H9 (cell line): Measurements from ENCODE around the gene SMAD3. TPM values are rescaled to one million over a fixed set of nuclear protein-coding genes. Genes with fewer than 3 reads are reported as not detected.

Experiments used
- DNase-seq: peaks from one replicate; pipeline ENCODE4 v3.0.0-alpha.2; 2017
- H2AFZ ChIP-seq: one replicate; pipeline ENCODE4 v1.6.1; 2013; ENCODE audit warnings: mild to moderate bottlenecking, low read length, control low read depth, moderate library complexity
- H2AK5ac ChIP-seq: 2 replicates; pipeline ENCODE4 v1.6.1; 2013; ENCODE audit warnings: low read length, control low read depth, mixed read lengths; ENCODE audit not compliant: insufficient read length
- H2BK120ac ChIP-seq: one replicate; pipeline ENCODE4 v1.6.1; 2013; ENCODE audit warnings: low read depth, mild to moderate bottlenecking, low read length, control low read depth, inconsistent platforms; ENCODE audit not compliant: poor library complexity, severe bottlenecking
- H2BK12ac ChIP-seq: 2 replicates; pipeline ENCODE4 v1.6.1; 2013; ENCODE audit warnings: low read length, control low read depth, mixed read lengths, low read depth; ENCODE audit not compliant: insufficient read length
- H2BK15ac ChIP-seq: 2 replicates; pipeline ENCODE4 v1.6.1; 2013; ENCODE audit warnings: low read depth, low read length, control low read depth
- H2BK20ac ChIP-seq: one replicate; pipeline ENCODE4 v1.6.1; 2013; ENCODE audit warnings: low read depth, mild to moderate bottlenecking, low read length, control low read depth, inconsistent platforms; ENCODE audit not compliant: poor library complexity, severe bottlenecking
- H2BK5ac ChIP-seq: 2 replicates; pipeline ENCODE4 v1.6.1; 2013; ENCODE audit warnings: low read length, control low read depth, mixed read lengths; ENCODE audit not compliant: insufficient read length
- H3K14ac ChIP-seq: 2 replicates; pipeline ENCODE4 v1.6.1; 2013; ENCODE audit warnings: low read length, control low read depth; ENCODE audit not compliant: insufficient read depth
- H3K18ac ChIP-seq: 2 replicates; pipeline ENCODE4 v1.6.1; 2013; ENCODE audit warnings: low read depth, mild to moderate bottlenecking, mixed read lengths, low read length, control low read depth; ENCODE audit not compliant: insufficient read length
- H3K23ac ChIP-seq: 2 replicates; pipeline ENCODE4 v1.6.1; 2013; ENCODE audit warnings: low read length, control low read depth, mixed read lengths, low read depth; ENCODE audit not compliant: insufficient read length
- H3K23me2 ChIP-seq: 2 replicates; pipeline ENCODE4 v1.6.1; 2013; ENCODE audit warnings: low read depth, mild to moderate bottlenecking, mixed read lengths, low read length, control low read depth; ENCODE audit not compliant: insufficient read length, poor library complexity, severe bottlenecking
- H3K27ac ChIP-seq: 2 replicates; pipeline ENCODE4 v1.5.1; 2013; ENCODE audit warnings: low read length, control low read depth, mixed read lengths, low read depth; ENCODE audit not compliant: insufficient read length
- H3K27me3 ChIP-seq: 2 replicates; pipeline ENCODE4 v1.6.1; 2013; ENCODE audit warnings: low read length, control low read depth, inconsistent platforms; ENCODE audit not compliant: insufficient read depth
- H3K4ac ChIP-seq: 2 replicates; pipeline ENCODE4 v1.6.1; 2013; ENCODE audit warnings: low read depth, mild to moderate bottlenecking, control low read depth, inconsistent platforms, low read length, moderate library complexity
- H3K4me1 ChIP-seq: 2 replicates; pipeline ENCODE4 v1.6.1; 2013; ENCODE audit warnings: low read length, control low read depth, inconsistent platforms; ENCODE audit not compliant: insufficient read depth
- H3K4me2 ChIP-seq: 2 replicates; pipeline ENCODE4 v1.6.1; 2013; ENCODE audit warnings: low read length, control low read depth, mixed read lengths; ENCODE audit not compliant: insufficient read length, insufficient read depth
- H3K56ac ChIP-seq: 2 replicates; pipeline ENCODE4 v1.6.1; 2013; ENCODE audit warnings: low read depth, mild to moderate bottlenecking, mixed read lengths, low read length, control low read depth; ENCODE audit not compliant: insufficient read length
- H3K79me1 ChIP-seq: 2 replicates; pipeline ENCODE4 v1.6.1; 2013; ENCODE audit warnings: low read depth, mild to moderate bottlenecking, moderate library complexity, low read length, control low read depth, inconsistent platforms; ENCODE audit not compliant: insufficient read depth, poor library complexity, severe bottlenecking
- H3K79me2 ChIP-seq: 2 replicates; pipeline ENCODE4 v1.6.1; 2013; ENCODE audit warnings: low read length, control low read depth, inconsistent platforms; ENCODE audit not compliant: insufficient read depth
- H3K9ac ChIP-seq: 2 replicates; pipeline ENCODE4 v1.6.1; 2013; ENCODE audit warnings: low read length, control low read depth, mixed read lengths; ENCODE audit not compliant: insufficient read length; ENCODE audit errors: extremely low read depth
- H3K9me3 ChIP-seq: one replicate; pipeline ENCODE4 v1.6.1; 2013; ENCODE audit warnings: low read depth, low read length, inconsistent platforms; ENCODE audit not compliant: control insufficient read depth
- H3T11ph ChIP-seq: one replicate; pipeline ENCODE4 v1.6.1; 2013; ENCODE audit warnings: mild to moderate bottlenecking, low read length, control low read depth, inconsistent platforms
- H4K20me1 ChIP-seq: one replicate; pipeline ENCODE4 v1.6.1; 2013; ENCODE audit not compliant: control insufficient read depth, insufficient read length, insufficient read depth
- H4K5ac ChIP-seq: 2 replicates; pipeline ENCODE4 v1.6.1; 2013; ENCODE audit warnings: low read depth, mild to moderate bottlenecking, mixed read lengths, low read length, control low read depth; ENCODE audit not compliant: insufficient read length
- H4K8ac ChIP-seq: replicated peaks from 2 replicates; pipeline ENCODE4 v1.6.1; 2013; ENCODE audit warnings: low read length, control low read depth, mixed read lengths, low read depth; ENCODE audit not compliant: insufficient read length
- H4K91ac ChIP-seq: 2 replicates; pipeline ENCODE4 v1.6.1; 2013; ENCODE audit warnings: low read depth, mild to moderate bottlenecking, moderate library complexity, mixed read lengths, low read length, control low read depth; ENCODE audit not compliant: insufficient read length
- H3K27ac Mint-ChIP-seq, 3 experiments: 2 replicates in 2 of 3; 3 replicates in 1 of 3; pipeline ENCODE4 v1.8.0; 2020 to 2021; ENCODE audit warnings: mixed read lengths in 3 of 3, mild to moderate bottlenecking in 1 of 3, moderate library complexity in 1 of 3
- H3K27me3 Mint-ChIP-seq: 2 replicates; pipeline ENCODE4 v1.8.0; 2021; ENCODE audit warnings: low read depth, mild to moderate bottlenecking, moderate library complexity, mixed read lengths
- H3K36me3 Mint-ChIP-seq, 3 experiments: 2 replicates in 2 of 3; 3 replicates in 1 of 3; pipeline ENCODE4 v1.8.0; 2020 to 2021; ENCODE audit warnings: low read depth in 3 of 3, mixed read lengths in 3 of 3; ENCODE audit not compliant: insufficient read depth in 1 of 3
- H3K4me1 Mint-ChIP-seq, 2 experiments: 2 replicates each; pipeline ENCODE4 v1.8.0; 2020; ENCODE audit warnings: mixed read lengths in 2 of 2
- H3K4me3 Mint-ChIP-seq, 2 experiments: 2 replicates in 1 of 2; 3 replicates in 1 of 2; pipeline ENCODE4 v1.8.0; 2020 to 2021; ENCODE audit warnings: mild to moderate bottlenecking in 2 of 2, mixed read lengths in 2 of 2, moderate library complexity in 1 of 2
- H3K9me3 Mint-ChIP-seq, 2 experiments: 2 replicates in 1 of 2; 3 replicates in 1 of 2; pipeline ENCODE4 v1.8.0; 2020; ENCODE audit warnings: mild to moderate bottlenecking in 2 of 2, mixed read lengths in 2 of 2, moderate library complexity in 1 of 2
- CTCF ChIP-seq: fragments of 200-600 bp; sonication (generic); conservative IDR thresholded peaks from 3 replicates; pipeline ENCODE4 v1.8.0; 2021; ENCODE audit warnings: antibody characterized with exemption, mild to moderate bottlenecking
- WGBS: extraction: QIAGEN DNeasy Blood & Tissue Kit; methylation state at CpG from one replicate; pipeline ENCODE4 v1.1.7; 2013; ENCODE audit warnings: missing lambda C conversion rate, low lambda C conversion rate, mixed read lengths; ENCODE audit not compliant: insufficient read length; ENCODE audit errors: extremely low coverage; 5-methylcytosine and 5-hydroxymethylcytosine counted together
- total RNA-seq: library from RNA; stranded (reverse); gene quantifications from 2 replicates; pipeline ENCODE4 v1.2.1, GENCODE V29; 2021

SMAD3 gene
- total RNA-seq, 1 experiment from 2014 or later, result 26.7 TPM

GRCh38 chr15:67143646-67144045 lies 78.2 kb downstream of the SMAD3 start:
- Mint-ChIP-seq H3K27me3 (no peaks in the 10 kb centered on the region), H3K27ac (peak overlapping the region in 1 of 3 experiments; percentile 72; a peak in 2 of 7 replicates), H3K4me1 (peaks cover 82 to 85% of the 10 kb centered on the region in 2 experiments), H3K4me3 (no peak overlapping the region), H3K36me3 (no peaks in the 10 kb centered on the region), H3K9me3 (no peaks in the 10 kb centered on the region)
- Histone ChIP-seq H2AK5ac (no peak overlapping the region), H3K4me2 (no peak overlapping the region), H3K27me3 (no peaks in the 10 kb centered on the region), H4K8ac (no peak overlapping the region), H3K27ac (no peak overlapping the region), H3K4me1 (peaks cover 23% of the 10 kb centered on the region; the same call in 1 of the 2 replicates), H2BK5ac (no peak overlapping the region), H3K23me2 (no peaks in the 10 kb centered on the region), H2BK20ac (no peak overlapping the region), H3K56ac (no peak overlapping the region), H2AFZ (no peak overlapping the region), H3K79me2 (no peaks in the 10 kb centered on the region), H4K20me1 (no peaks in the 10 kb centered on the region), H3K79me1 (no peaks in the 10 kb centered on the region), H3T11ph (no peak overlapping the region), H3K18ac (no peak overlapping the region), H4K5ac (no peak overlapping the region), H3K4ac (no peak overlapping the region), H2BK12ac (no peak overlapping the region), H2BK120ac (no peak overlapping the region), H3K9me3 (no peaks in the 10 kb centered on the region), H2BK15ac (no peak overlapping the region), H3K23ac (no peak overlapping the region), H4K91ac (no peak overlapping the region), H3K14ac (no peak overlapping the region), H3K9ac (no peak overlapping the region)
- no peak for DNase-seq
- TF ChIP-seq CTCF, result no peak
- no CpG with 5 or more reads among the region's 6 CpGs for WGBS
